ENCODE results near the gene UXT.

- no peak for TF ChIP-seq USF2 (CRISPR knock-in tag; IDR thresholded peaks at IDR 0.05)
- TF ChIP-seq ATF2 (CRISPR knock-in tag; IDR thresholded peaks at IDR 0.05; ENCODE audit: borderline replicate concordance, low read depth), result no peak
- no peak for TF ChIP-seq ZSCAN18 (CRISPR knock-in tag; IDR thresholded peaks at IDR 0.05)
- TF ChIP-seq MAX (CRISPR knock-in tag; IDR thresholded peaks at IDR 0.05), result no peak
- TF ChIP-seq JUN (CRISPR knock-in tag; IDR thresholded peaks at IDR 0.05), result no peak
- no peak for TF ChIP-seq ZNF263 (CRISPR knock-in tag; IDR thresholded peaks at IDR 0.05; ENCODE audit: low read depth)
- no peak for TF ChIP-seq ZNF121 (CRISPR knock-in tag; IDR thresholded peaks at IDR 0.05)
- no peak for TF ChIP-seq ATF3 (CRISPR knock-in tag; conservative IDR thresholded peaks at IDR 0.05)
- TF ChIP-seq CREB1 (CRISPR knock-in tag; IDR thresholded peaks at IDR 0.05), result no peak
- TF ChIP-seq CTCF (IDR thresholded peaks at IDR 0.05), result no peak
- TF ChIP-seq PRDM15 (CRISPR knock-in tag; IDR thresholded peaks at IDR 0.05), result no peak
- TF ChIP-seq RORB (CRISPR knock-in tag; IDR thresholded peaks at IDR 0.05), result no peak
- no peak for TF ChIP-seq AFF4 (CRISPR knock-in tag; IDR thresholded peaks at IDR 0.05; ENCODE audit: borderline replicate concordance)
- no peak for TF ChIP-seq ATF6 (CRISPR knock-in tag; IDR thresholded peaks at IDR 0.05)
Measured at GRCh38 chrX:47625365-47625764, 33.6 kb downstream of the UXT start.

Data from WTC11 (cell line).